CD4-positive, alpha-beta T cell treated with Interferon alpha-2 for 1 hour (primary cell): ENCODE results near the gene TSPAN12.

ENCODE experiments used
- DNase-seq, 2 donors: peaks; one replicate each; pipeline ENCODE4 v3.0.0-alpha.2; 2020 to 2022

TSPAN12 gene

GRCh38 chr7:120841608-120842007, 16.3 kb downstream of the TSPAN12 start:
- DNase-seq = no peak

GRCh38 chr7:120838281-120838682, 19.7 kb downstream of the TSPAN12 start:
- DNase-seq = no peak

GRCh38 chr7:120837599-120837998, 20.3 kb downstream of the TSPAN12 start:
- DNase-seq = no peak

- no peak for DNase-seq
Measured at GRCh38 chr7:120836556-120837115, 21.3 kb downstream of the TSPAN12 start.

GRCh38 chr7:120834726-120835125, 23.2 kb downstream of the TSPAN12 start:
- DNase-seq = no peak

- DNase-seq = no peak
Measured at GRCh38 chr7:120833546-120833945, 24.4 kb downstream of the TSPAN12 start.

GRCh38 chr7:120832803-120833202, 25.1 kb downstream of the TSPAN12 start:
- no peak for DNase-seq

- no peak for DNase-seq
Measured at GRCh38 chr7:120831260-120831659, 26.7 kb downstream of the TSPAN12 start.

GRCh38 chr7:120829487-120829886, 28.5 kb downstream of the TSPAN12 start:
- DNase-seq = no peak

- DNase-seq = no peak
Measured at GRCh38 chr7:120828528-120828927, 29.4 kb downstream of the TSPAN12 start.

GRCh38 chr7:120827371-120828118, 30.4 kb downstream of the TSPAN12 start:
- DNase-seq = no peak

- DNase-seq = no peak
Measured at GRCh38 chr7:120825576-120825975, 32.4 kb downstream of the TSPAN12 start.

GRCh38 chr7:120825152-120825551, 32.8 kb downstream of the TSPAN12 start:
- DNase-seq = no peak

- no peak for DNase-seq
Measured at GRCh38 chr7:120819861-120820260, 38.1 kb downstream of the TSPAN12 start.

GRCh38 chr7:120817851-120818250, 40.1 kb downstream of the TSPAN12 start:
- DNase-seq = no peak

- no peak for DNase-seq
Measured at GRCh38 chr7:120814253-120814939, 43.5 kb downstream of the TSPAN12 start.

- DNase-seq = no peak
Measured at GRCh38 chr7:120813546-120814252, 44.2 kb downstream of the TSPAN12 start.

- DNase-seq = no peak
Measured at GRCh38 chr7:120813089-120813488, 44.9 kb downstream of the TSPAN12 start.

GRCh38 chr7:120809260-120809659, 48.7 kb downstream of the TSPAN12 start:
- no peak for DNase-seq

GRCh38 chr7:120807390-120807789, 50.6 kb downstream of the TSPAN12 start:
- no peak for DNase-seq

GRCh38 chr7:120806669-120807068, 51.3 kb downstream of the TSPAN12 start:
- DNase-seq = no peak

GRCh38 chr7:120805636-120806388, 52.1 kb downstream of the TSPAN12 start:
- DNase-seq = peak; percentile 33 to 55

- DNase-seq = no peak
Measured at GRCh38 chr7:120802751-120803150, 55.2 kb downstream of the TSPAN12 start.
